ENCODE results near the gene TIFAB.

Gene TIFAB

GRCh38 chr5:135441350-135441831 lies 10.8 kb downstream of the TIFAB start:
- DNase-seq: no peak

GRCh38 chr5:135440916-135441315 lies 11.2 kb downstream of the TIFAB start:
- no peak for DNase-seq

GRCh38 chr5:135439231-135440205 lies 12.6 kb downstream of the TIFAB start:
- DNase-seq: no peak

GRCh38 chr5:135438636-135439221 lies 13.4 kb downstream of the TIFAB start:
- no peak for DNase-seq

GRCh38 chr5:135437796-135438560 lies 14.2 kb downstream of the TIFAB start:
- no peak for DNase-seq

GRCh38 chr5:135437422-135437795 lies 14.7 kb downstream of the TIFAB start:
- DNase-seq: no peak

- no peak for DNase-seq
These were observed 15.2 kb downstream of the TIFAB start for GRCh38 chr5:135436951-135437418.

GRCh38 chr5:135435467-135436330 lies 16.5 kb downstream of the TIFAB start:
- DNase-seq: no peak

GRCh38 chr5:135434591-135435466 lies 17.3 kb downstream of the TIFAB start:
- no peak for DNase-seq

- no peak for DNase-seq
These were observed 18.3 kb downstream of the TIFAB start for GRCh38 chr5:135433681-135434426.

- no peak for DNase-seq
These were observed 20.0 kb downstream of the TIFAB start for GRCh38 chr5:135432113-135432512.

GRCh38 chr5:135430135-135430437 lies 22.1 kb downstream of the TIFAB start:
- no peak for DNase-seq

GRCh38 chr5:135429301-135430134 lies 22.6 kb downstream of the TIFAB start:
- no peak for DNase-seq

GRCh38 chr5:135428586-135428985 lies 23.6 kb downstream of the TIFAB start:
- DNase-seq: no peak

- no peak for DNase-seq
These were observed 25.8 kb downstream of the TIFAB start for GRCh38 chr5:135426102-135427082.

GRCh38 chr5:135425641-135426040 lies 26.5 kb downstream of the TIFAB start:
- DNase-seq: no peak

GRCh38 chr5:135423846-135424168 lies 28.3 kb downstream of the TIFAB start:
- DNase-seq: no peak

- DNase-seq: no peak
These were observed 28.9 kb downstream of the TIFAB start for GRCh38 chr5:135423146-135423845.

Data from activated naive CD4-positive, alpha-beta T cell treated with anti-CD3 and anti-CD28 coated beads, Interleukin-2, amount 50 U/mL, for 16 hours (primary cell).